Activated T-cell treated with anti-CD3 and anti-CD28 coated beads, Interleukin-2, amount 50 U/mL, for 72 hours (primary cell): Measurements from ENCODE around the gene CTRL. TPM values are rescaled to one million over a fixed set of nuclear protein-coding genes. Genes with fewer than 3 reads are reported as not detected.
A peak's percentile ranks its signal among the peaks of the same experiment; 100 is the strongest.

Experiments used
- ATAC-seq, 2 donors: fragments of 150-1000 bp; cut with Tn5 transposase; replicated peaks in 1 of 2; 2 replicates each; pipeline ENCODE4 v1.10.0; 2021; ENCODE audit warnings: moderate library complexity in 2 of 2, mild to moderate bottlenecking in 1 of 2
- DNase-seq, 2 donors: peaks; one replicate each; pipeline ENCODE4 v3.0.0; 2021 to 2022; ENCODE audit warnings: mixed read lengths in 1 of 2
- H3K27ac Mint-ChIP-seq: one replicate; pipeline ENCODE4 v1.8.0; 2022; ENCODE audit warnings: mild to moderate bottlenecking, moderate library complexity, mixed read lengths
- H3K27me3 Mint-ChIP-seq: one replicate; pipeline ENCODE4 v1.8.0; 2022; ENCODE audit warnings: low read depth, mixed read lengths
- H3K36me3 Mint-ChIP-seq, 2 donors: one replicate each; pipeline ENCODE4 v1.8.0; 2022; ENCODE audit warnings: mixed read lengths in 2 of 2, mild to moderate bottlenecking in 1 of 2; ENCODE audit not compliant: insufficient read depth in 2 of 2
- H3K4me1 Mint-ChIP-seq: one replicate; pipeline ENCODE4 v1.8.0; 2022; ENCODE audit warnings: low read depth, mixed read lengths
- H3K4me3 Mint-ChIP-seq, 2 donors: one replicate each; pipeline ENCODE4 v1.8.0; 2022; ENCODE audit warnings: mild to moderate bottlenecking in 2 of 2, mixed read lengths in 2 of 2, moderate library complexity in 2 of 2
- H3K9me3 Mint-ChIP-seq, 2 donors: one replicate each; pipeline ENCODE4 v1.8.0; 2022; ENCODE audit warnings: mixed read lengths in 2 of 2
- total RNA-seq, 2 donors: library from RNA; stranded (reverse); gene quantifications; one replicate each; pipeline ENCODE4 v1.2.3, GENCODE V29; 2022

CTRL gene
- total RNA-seq, 2 donors from 2014 or later = 4.2 to 5.0 TPM

DNA sequence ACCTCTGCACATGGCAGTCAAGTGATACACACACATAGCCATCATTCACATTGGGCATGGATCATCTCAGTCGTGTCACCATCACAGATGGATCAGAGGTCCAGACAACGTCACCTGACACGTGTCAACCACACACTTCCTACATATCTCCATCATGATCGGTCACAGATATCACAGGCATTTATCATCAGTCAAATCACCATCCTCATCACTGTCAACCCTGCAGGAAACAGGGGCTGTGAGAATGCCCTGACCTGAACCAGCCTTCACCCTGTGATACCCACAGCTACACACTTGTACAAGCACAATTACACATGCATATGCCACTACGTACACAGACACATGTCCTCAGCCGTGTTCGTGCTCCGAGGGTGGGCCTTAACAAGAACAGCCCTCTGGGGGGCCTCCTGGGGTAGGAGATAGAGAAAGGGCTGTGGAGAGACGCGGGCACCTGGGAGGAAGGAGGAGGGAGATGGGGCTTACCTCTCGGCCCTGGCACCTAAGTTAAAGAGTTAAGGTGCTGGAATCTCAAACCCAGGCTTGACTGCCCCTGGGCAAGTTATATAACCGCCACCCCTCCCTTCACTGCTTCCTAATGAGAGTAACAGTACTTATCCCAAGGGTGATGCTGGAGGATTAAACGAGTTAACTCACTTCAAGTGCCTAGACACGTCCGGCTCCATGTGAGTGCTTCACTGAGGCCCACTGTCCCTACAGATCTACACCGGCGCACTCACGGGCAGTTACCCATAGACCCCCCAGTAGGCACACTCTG lies 35.7 kb upstream of the CTRL start:
- ATAC-seq (peak; percentile 1 to 32), DNase-seq (peak; percentile 29 to 33)
- peaks cover 8% of the 10 kb centered on the region in 2 donors for H3K36me3 Mint-ChIP-seq
- H3K4me3 Mint-ChIP-seq = peak overlapping the region; percentile 82 to 99
- no peaks in the 10 kb centered on the region for H3K27me3 Mint-ChIP-seq
- H3K27ac Mint-ChIP-seq = peak overlapping the region; percentile 94
- no peaks in the 10 kb centered on the region for H3K9me3 Mint-ChIP-seq
- H3K4me1 Mint-ChIP-seq = peaks cover 29% of the 10 kb centered on the region

DNA sequence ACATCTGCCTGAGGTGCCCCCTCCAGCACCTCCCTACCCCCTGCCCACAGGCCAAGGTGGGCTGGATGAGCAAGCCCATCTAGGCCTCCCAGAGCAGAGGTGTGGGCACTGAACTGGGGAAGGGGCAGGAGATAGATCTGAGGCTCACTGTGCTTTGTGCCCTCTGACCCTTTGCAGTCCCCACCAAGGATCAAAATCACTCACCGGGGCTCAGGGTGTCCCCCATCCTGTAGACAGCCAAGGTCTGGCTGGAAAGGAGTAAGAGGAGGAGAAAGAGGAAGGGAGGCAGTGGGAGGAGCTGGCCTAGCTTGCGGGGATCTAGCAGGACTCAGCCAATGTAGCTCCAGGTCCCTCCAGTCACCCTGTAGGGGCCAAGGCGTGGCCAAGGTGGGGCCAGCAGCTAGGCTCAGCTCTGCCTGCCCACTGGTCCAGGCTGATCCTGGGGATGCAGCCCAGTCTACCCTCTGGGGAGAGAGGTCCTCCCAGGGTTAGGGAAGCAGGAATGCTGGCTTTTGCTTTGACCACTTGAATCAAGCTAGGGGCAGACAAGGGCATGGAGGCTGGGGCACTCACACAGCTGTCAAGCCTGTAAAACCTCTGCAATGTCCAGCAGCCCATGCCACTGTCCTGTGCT lies 35.0 kb upstream of the CTRL start:
- Mint-ChIP-seq H3K27me3 (no peaks in the 10 kb centered on the region), H3K4me3 (peak overlapping the region; percentile 82 to 99)
- no peak for DNase-seq

DNA sequence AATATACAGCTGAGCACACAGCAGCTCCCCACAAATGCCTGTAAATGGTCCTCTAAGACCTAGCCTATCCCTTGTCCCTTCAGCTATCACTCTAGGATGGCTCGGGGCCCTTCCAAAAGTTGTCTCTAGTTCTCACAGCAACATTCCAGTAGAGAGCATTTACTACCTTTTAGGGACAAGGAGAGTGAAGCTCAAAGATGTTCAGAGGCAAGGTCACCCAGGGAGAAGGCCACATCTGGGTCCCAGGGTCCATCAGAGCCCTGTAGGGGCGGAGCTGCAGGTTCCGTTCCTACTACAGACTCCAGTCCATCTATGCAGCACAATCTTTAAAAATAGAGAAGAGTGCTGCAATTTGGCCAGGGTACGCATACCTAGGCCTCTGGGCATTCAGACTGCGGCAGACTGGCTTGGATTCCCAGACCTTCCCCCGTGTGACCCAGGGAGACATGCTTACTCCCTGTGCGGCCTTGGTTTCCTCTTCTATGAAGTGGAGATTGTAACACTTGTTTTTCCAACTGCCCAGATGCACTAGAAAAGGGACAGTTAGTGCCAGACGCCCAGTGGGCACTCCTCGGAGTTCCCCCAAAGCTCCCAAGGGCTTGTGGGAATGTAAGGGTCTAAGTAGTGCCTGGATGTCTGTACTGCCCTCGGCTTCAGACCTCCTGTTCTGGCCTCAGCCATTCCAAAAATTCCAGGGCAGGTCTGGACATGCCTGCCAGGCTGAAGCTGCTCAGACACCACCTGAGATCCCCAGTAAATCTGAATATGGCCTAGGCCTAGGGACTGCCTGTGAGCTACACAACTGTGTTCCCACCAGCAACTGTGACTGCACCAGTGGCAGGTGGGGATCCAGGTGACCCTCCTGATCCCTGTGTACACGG lies 34.2 kb upstream of the CTRL start:
- H3K4me1 Mint-ChIP-seq = peaks cover 29% of the 10 kb centered on the region
- no peak for ATAC-seq
- peak overlapping the region in 1 of 2 donors; percentile 82 for H3K4me3 Mint-ChIP-seq
- no peaks in the 10 kb centered on the region for H3K27me3 Mint-ChIP-seq
- H3K27ac Mint-ChIP-seq = no peak overlapping the region
- H3K9me3 Mint-ChIP-seq = no peaks in the 10 kb centered on the region
- peaks cover 8% of the 10 kb centered on the region in 2 donors for H3K36me3 Mint-ChIP-seq
- DNase-seq = no peak

More for the DNA sequence above, 35.0 kb upstream of the CTRL start:
- no peak overlapping the region for H3K27ac Mint-ChIP-seq
- no peak for ATAC-seq
- H3K9me3 Mint-ChIP-seq = no peaks in the 10 kb centered on the region
- peaks cover 8% of the 10 kb centered on the region in 2 donors for H3K36me3 Mint-ChIP-seq
- H3K4me1 Mint-ChIP-seq = peaks cover 29% of the 10 kb centered on the region

DNA sequence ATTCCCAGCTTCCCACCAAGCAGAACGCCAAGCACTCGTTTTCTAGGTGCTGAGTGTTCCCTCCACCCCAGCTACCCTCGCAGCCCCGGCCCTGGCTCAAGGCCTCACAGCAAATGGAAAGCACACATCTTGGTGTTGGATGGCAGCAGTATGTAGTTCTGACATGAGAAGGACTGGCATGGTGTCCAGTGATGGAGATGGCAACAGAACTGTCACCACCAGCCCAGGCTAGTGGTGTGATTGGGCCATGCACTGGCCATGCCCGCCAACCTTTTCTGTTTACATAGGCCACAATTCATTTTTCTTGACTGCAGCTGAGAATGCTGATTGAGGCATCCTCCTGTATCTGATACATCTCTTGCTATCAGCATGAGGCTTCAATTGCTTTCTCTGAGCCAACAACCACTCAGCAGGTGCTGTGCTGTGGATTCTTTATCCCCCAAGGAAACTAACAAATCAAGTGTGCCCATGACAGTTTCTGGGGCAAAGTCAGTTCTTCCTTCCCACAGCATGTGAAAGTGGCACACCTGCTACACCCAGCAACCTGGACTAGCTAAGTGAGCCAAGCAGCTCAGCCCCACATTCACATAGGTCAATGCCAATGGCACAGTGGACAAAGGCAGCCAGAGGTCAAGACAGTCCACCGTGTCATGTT lies 32.9 kb upstream of the CTRL start:
- Mint-ChIP-seq H3K4me1 (peaks cover 26% of the 10 kb centered on the region), H3K27me3 (no peaks in the 10 kb centered on the region), H3K9me3 (no peaks in the 10 kb centered on the region), H3K4me3 (no peak overlapping the region), H3K36me3 (peaks cover 8 to 10% of the 10 kb centered on the region in 2 donors), H3K27ac (no peak overlapping the region)
- no peak for ATAC-seq
- no peak for DNase-seq

DNA sequence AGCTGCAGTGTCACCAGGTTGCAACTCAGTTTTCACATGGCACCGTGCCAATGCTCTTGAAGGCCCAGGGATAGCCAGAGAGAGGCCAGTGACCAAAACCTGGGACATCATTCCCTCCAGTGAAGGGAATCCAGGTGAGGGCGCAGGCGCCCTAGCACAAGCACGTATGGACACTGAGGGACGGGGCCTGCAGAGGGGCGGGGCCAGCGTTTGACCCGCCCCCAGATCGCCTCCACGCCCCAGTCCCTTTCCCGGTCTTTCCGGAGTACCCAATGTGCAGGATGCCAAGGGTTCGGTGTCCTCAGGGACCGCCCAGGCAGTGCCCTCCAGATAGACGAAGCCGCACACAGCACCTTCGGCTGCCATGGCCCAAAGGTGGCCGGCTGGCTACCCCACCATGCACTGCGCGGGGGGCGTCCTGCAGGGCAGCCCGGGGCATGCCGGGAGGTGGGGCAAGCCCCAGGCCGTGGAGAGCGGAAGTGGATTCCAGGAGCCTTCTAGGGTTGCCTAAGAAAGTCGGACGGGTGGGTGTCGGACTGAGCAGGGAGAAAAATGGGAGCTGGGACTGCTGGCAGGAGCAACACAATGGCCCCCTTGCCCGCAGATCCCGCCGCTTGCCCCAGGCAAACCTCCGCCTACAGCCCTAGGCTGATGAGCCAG lies 32.1 kb upstream of the CTRL start:
- Mint-ChIP-seq H3K4me1 (peaks cover 18% of the 10 kb centered on the region), H3K9me3 (no peaks in the 10 kb centered on the region), H3K4me3 (no peak overlapping the region), H3K27ac (no peak overlapping the region), H3K27me3 (no peaks in the 10 kb centered on the region), H3K36me3 (peaks cover 8 to 10% of the 10 kb centered on the region in 2 donors)
- DNase-seq = no peak
- ATAC-seq = no peak

DNA sequence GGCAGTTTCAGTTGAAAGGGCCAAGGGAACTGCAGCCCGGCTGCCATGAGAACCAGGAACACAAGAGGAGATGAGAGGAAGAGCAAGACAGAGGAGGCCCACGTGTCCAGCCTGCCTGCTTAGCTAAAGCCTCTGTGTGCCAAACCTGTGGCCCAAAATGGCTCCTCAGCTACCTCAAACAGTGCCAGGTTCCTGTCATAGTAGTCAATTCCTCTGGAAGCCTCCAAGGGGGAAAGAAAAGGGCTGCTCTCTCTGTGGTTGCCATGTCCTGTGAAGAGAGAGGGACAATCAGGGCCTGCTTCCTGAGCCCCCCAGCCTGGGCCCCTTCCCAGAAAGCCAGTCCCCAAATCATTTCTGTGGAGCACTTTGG lies 31.6 kb upstream of the CTRL start:
- no peak overlapping the region for H3K4me3 Mint-ChIP-seq
- H3K4me1 Mint-ChIP-seq = peaks cover 18% of the 10 kb centered on the region
- DNase-seq (no peak), ATAC-seq (no peak)
- no peak overlapping the region for H3K27ac Mint-ChIP-seq
- H3K9me3 Mint-ChIP-seq = no peaks in the 10 kb centered on the region
- H3K36me3 Mint-ChIP-seq = peaks cover 8 to 10% of the 10 kb centered on the region in 2 donors
- H3K27me3 Mint-ChIP-seq = no peaks in the 10 kb centered on the region

- no peak for ATAC-seq
- H3K9me3 Mint-ChIP-seq = no peaks in the 10 kb centered on the region
- no peak overlapping the region for H3K27ac Mint-ChIP-seq
- no peak overlapping the region for H3K4me3 Mint-ChIP-seq
- H3K36me3 Mint-ChIP-seq = peaks cover 3 to 8% of the 10 kb centered on the region in 2 donors
- no peak for DNase-seq
- H3K27me3 Mint-ChIP-seq = no peaks in the 10 kb centered on the region
- H3K4me1 Mint-ChIP-seq = peaks cover 10% of the 10 kb centered on the region
Measured at GRCh38 chr16:67962135-67962534, 30.5 kb upstream of the CTRL start.

- Mint-ChIP-seq H3K27me3 (no peaks in the 10 kb centered on the region), H3K27ac (no peak overlapping the region), H3K4me1 (peaks cover 4% of the 10 kb centered on the region), H3K36me3 (peaks cover 2 to 8% of the 10 kb centered on the region in 2 donors), H3K4me3 (no peak overlapping the region), H3K9me3 (no peaks in the 10 kb centered on the region)
- ATAC-seq (no peak), DNase-seq (no peak)
Measured at GRCh38 chr16:67961551-67961957, 29.9 kb upstream of the CTRL start.

DNA sequence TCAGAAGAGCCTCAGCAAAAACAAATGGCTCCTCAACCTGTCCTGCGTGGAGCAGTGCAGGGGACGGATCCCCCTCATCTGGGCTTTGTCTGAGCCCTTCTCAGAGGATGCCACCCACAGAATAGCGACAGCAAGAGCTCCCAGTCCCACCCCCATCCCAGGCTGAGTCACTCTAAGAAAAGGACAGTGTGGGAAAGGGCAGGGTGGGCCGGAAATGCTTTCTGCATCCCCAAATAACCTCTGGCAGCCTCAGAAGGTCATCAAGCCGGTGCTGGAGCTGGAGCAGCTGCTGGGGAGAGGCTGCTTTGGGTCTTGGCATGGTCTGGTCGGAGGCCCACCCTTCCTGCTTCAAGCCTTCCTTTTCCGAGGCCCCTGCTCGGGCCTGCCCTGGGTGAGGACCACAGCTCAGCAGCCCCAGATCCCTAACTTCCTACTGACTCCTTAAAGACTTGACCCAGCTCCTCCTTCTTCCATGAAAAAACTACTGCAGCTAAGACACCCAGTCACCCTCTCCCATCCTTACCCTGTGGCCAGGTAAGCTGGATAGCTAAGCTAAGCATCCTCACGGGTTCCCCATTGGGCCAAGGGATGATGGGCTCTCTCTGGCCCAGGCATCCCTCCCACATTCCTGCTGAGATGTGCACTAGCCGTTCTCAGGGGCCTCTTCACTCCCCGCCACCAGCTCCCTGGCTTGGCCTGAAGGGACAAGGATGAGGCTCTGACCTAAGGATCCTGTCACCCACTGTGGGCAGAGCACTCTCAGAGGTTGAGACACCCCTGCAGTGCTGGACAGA lies 28.1 kb upstream of the CTRL start:
- ATAC-seq = no peak
- Mint-ChIP-seq H3K9me3 (no peaks in the 10 kb centered on the region), H3K36me3 (peaks cover 2 to 8% of the 10 kb centered on the region in 2 donors), H3K4me1 (no peaks in the 10 kb centered on the region), H3K27me3 (no peaks in the 10 kb centered on the region), H3K4me3 (no peak overlapping the region), H3K27ac (no peak overlapping the region)
- DNase-seq = no peak

- Mint-ChIP-seq H3K27me3 (no peaks in the 10 kb centered on the region), H3K36me3 (peaks cover 0 to 5% of the 10 kb centered on the region in 2 donors), H3K4me3 (no peak overlapping the region), H3K4me1 (no peaks in the 10 kb centered on the region), H3K9me3 (no peaks in the 10 kb centered on the region), H3K27ac (no peak overlapping the region)
- ATAC-seq (no peak), DNase-seq (no peak)
Measured at GRCh38 chr16:67957622-67958021, 26.0 kb upstream of the CTRL start.

DNA sequence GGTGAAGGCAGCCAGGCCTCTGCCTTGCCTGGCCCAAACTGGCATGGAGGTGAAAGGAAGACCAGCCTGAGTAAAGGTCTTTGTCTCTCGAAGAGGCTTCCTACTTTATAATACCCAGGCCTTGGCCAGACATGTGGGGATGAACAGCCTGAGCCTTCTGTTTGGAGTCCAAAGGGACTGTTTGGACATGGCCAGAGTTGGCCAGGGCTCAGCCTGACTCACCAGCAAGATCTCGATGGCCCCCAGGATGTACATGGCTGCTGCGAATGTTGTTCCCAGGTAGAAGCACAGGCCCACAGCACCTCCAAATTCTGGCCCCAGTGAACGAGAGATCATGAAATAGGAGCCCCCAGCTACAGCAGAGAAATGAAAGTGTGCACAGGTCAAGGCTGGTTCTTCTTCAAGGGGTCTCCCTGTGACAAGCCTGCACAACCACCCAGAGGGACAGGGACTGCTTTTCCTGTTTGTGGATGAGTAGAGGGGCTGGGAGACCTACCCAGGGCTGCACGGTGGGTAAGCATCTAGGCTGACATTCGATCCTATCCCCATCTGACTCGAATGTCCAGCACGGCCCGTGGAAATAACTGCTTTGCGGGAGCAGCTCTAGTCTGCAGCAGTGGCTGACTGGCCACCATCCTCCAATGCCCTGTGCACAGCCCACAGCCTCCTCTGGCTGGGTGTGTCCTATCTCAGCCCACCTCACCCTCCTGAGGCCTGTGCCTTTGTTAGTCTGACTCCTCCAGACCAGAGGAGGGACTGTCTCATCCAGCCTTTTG lies 22.9 kb upstream of the CTRL start:
- no peaks in the 10 kb centered on the region for H3K4me1 Mint-ChIP-seq
- no peak overlapping the region for H3K27ac Mint-ChIP-seq
- ATAC-seq (no peak), DNase-seq (no peak)
- H3K4me3 Mint-ChIP-seq = no peak overlapping the region
- no peaks in the 10 kb centered on the region for H3K27me3 Mint-ChIP-seq
- H3K36me3 Mint-ChIP-seq = no peaks in the 10 kb centered on the region
- no peaks in the 10 kb centered on the region for H3K9me3 Mint-ChIP-seq
